ENCODE results near the gene ACKR3. TPM values are rescaled to one million over a fixed set of nuclear protein-coding genes. Genes with fewer than 3 reads are reported as not detected.

Gene ACKR3
- total RNA-seq, 1 donor from 2014 or later, result 0.05 TPM

GRCh38 chr2:236610991-236611821, 41.6 kb downstream of the ACKR3 start:
- no peak for DNase-seq (ENCODE audit: low read depth)

GRCh38 chr2:236612737-236613136, 43.1 kb downstream of the ACKR3 start:
- no peak for DNase-seq (ENCODE audit: low read depth)

DNA sequence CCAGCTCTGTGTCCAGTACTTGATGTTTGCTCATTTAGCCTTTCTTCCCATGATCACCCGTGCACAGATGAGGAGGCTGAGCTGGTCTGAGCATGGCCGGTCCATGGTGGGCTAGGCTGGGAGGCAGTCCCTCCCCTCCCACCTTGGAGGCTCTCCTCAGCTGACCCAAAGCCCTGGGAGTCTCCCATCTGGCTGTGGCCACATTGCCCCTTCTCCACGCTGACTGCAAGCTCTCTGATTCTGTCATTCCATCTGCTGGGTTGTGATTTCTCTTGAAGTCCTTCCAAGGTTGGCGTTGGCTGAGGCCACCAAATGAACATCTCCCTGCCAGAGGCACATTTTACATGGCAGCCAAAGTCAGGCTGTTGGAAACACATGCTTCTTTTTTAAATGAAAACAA, 44.0 kb downstream of the ACKR3 start:
- DNase-seq (ENCODE audit: low read depth), result no peak

- no peak for DNase-seq (ENCODE audit: low read depth)
Observed at GRCh38 chr2:236614551-236614950, 44.9 kb downstream of the ACKR3 start.

DNA sequence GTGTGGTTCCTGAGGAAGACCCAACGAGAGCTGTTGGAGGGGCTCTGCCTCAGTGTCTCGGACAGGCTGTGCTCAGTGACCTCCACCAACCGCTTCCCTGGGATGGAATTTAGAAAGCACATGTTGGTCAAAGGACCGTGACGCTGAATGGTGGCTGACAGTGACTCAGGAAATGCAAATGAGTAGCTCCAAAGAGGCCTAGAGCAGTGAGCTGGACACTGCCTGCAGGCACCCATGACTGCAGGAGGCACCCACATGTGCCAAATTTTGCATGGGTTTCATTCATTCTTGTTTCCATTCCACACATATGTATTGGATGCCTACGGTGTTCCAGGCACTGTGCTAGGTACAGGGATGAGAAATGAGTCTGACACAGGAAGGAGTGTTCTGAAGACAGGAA, 46.4 kb downstream of the ACKR3 start:
- DNase-seq (ENCODE audit: low read depth), result peak; percentile 6

DNA sequence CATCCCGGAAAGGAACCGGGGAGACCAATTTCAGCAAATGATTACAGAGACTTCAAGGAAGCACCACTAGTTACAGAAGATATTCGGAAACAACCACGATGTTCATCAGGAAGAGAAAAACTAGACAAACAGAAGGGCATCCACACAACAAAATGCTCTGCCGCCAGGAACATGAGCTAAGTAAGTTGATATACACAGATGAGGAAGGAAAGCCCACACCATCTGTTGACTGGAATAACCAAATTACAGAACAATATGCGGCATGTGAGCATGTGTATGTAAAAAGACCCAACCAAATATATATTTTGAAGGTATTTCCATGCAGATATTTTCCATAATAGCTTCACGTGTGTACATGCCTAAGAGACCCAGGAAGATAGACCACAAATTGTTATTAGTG, 47.0 kb downstream of the ACKR3 start:
- DNase-seq (ENCODE audit: low read depth), result no peak

DNA sequence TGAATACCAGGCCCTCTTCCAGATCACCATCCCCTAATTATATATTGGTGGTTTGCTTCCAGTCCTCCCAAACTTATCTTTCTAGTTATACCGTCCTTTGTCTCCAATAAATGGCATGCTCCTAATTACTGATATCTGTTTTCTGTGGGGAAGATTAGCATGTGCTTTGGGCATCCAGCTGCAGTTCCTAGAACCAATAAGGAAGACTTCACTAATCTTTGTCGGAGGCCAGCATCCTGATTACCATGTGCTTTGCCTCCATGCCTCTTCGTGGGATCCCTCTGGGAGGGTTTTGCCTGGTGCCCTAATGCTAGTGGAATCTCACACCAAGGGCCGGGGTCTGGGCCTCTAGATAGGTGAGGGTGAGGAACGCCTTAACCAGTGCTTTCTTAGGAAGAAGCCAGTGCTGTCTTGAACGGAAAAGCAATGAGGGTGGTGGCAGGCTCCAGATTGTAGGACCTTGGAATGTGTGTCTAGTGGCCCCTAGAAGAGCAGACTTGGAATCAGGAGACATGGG, 47.7 kb downstream of the ACKR3 start:
- no peak for DNase-seq (ENCODE audit: low read depth)

DNA sequence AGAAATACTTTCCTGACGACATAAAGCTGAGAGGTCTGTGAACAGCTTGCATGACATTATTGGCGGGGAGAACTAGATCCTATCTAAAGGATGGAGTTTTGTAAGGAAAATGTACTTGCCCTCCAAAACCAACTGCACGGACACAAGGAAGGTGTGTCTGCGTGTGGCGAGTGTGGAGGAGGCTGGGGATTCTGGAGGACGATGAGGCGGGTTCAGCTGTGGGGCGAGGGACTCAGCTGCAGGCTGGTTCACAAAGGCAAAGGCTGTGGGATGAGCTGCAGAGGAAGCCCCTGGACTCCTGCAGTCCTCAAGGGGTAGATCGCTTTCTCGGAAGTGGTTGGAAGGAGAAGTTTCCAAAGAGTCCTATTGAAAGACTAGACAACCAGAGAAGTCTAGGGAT, 48.2 kb downstream of the ACKR3 start:
- DNase-seq (ENCODE audit: low read depth), result no peak

- DNase-seq (ENCODE audit: low read depth), result no peak
Observed at GRCh38 chr2:236618370-236618769, 48.7 kb downstream of the ACKR3 start.

DNA sequence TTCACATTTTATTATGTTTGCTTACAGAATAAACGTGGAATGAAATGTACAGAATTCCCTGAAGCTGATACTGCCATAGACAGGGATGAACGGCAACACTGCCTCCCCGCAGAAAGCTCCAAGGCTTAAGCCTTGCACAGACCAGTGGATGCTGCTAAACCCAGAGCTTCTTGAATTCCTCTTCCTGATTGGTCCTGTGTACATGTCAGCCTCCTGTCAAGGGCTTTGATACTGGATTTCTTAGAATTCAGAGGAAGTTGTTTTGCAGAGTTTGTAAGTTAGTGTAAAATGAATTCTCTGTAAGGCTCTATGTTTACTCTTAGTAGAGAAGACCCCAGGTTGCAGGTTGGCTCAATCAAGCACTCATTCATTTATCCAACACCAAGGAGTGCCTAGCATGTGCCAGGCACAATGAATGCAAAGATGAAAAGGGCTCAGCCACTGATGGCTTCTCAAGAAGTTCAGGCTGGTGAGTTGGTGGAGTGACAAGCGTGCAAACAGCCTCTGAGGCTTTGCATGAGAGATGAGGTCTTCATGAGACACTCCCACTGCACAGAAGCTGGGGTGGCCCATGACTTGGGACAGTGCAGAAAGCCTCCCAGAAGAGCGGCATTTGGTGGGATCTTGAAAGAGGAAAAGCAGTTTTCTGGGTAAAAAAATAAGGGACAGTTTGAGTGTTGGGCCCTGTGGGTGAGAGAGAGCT, 50.4 kb downstream of the ACKR3 start:
- no peak for DNase-seq (ENCODE audit: low read depth)

GRCh38 chr2:236621786-236622185, 52.2 kb downstream of the ACKR3 start:
- DNase-seq (ENCODE audit: low read depth), result no peak

GRCh38 chr2:236622201-236622600, 52.6 kb downstream of the ACKR3 start:
- DNase-seq (ENCODE audit: low read depth), result no peak

DNA sequence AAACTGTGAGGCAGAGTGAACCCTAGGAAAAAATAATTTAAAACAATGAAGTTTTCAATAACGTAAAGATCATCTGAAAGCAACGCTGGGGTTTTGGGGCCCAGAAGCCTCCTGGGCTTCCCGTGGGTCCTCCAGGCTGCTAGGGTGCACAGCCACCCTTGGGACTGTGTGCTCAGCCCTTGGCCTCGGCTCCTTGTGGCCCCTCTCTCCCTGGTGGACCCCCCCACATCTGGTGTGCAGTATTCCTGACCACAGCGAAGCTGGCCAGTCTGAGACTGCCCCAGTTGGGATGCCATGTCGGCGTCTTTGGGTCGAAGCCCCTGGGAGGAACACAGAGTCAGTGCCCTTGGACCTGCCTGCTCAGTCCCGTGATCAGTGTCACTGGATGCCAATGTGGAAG, 53.0 kb downstream of the ACKR3 start:
- no peak for DNase-seq (ENCODE audit: low read depth)

DNA sequence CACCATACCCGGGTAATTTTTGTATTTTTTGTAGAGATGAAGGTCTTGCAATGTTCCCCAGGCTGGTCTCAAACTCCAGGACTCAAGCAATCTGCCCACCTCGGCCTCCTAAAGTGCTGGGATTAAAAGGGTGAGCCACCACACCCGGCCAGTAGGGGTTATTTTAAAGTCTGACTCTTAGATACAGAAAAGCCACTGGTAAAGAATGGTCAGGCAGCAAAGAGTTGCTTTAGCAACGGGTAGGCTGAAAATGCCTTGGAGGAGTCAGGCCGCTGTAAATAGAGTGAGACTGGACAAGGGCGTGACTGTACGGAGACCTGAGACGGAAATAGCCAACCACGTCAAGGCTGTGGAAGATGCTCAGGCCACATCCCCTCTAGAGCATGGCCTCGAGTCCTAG, 54.2 kb downstream of the ACKR3 start:
- DNase-seq (ENCODE audit: low read depth), result no peak

DNA sequence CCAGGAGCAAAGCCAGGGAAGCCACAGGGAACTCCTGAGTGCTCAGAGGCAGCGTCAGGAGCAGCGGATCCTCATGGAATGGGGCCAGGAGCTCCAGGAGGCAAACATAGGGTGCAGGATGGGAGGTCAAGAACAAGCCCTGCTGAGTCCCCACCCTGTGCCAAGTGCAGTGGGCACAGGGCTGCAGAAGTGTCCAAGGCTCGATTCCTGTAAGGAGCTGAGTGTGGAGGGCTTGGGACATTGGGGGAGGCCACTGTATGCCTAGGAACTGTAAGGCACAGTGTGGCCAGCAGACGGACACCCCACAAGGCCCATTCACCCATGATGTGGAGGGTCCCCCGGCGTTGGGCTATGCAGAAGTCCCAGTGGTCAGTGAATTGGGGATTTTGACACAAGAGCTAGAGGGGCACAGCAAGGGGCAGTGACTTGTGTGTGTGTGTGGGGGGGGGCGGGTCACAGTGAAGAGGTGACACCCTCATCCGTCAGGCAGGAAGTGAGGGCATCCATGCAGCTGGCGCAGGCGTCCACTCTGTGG, 55.6 kb downstream of the ACKR3 start:
- DNase-seq (ENCODE audit: low read depth), result no peak

DNA sequence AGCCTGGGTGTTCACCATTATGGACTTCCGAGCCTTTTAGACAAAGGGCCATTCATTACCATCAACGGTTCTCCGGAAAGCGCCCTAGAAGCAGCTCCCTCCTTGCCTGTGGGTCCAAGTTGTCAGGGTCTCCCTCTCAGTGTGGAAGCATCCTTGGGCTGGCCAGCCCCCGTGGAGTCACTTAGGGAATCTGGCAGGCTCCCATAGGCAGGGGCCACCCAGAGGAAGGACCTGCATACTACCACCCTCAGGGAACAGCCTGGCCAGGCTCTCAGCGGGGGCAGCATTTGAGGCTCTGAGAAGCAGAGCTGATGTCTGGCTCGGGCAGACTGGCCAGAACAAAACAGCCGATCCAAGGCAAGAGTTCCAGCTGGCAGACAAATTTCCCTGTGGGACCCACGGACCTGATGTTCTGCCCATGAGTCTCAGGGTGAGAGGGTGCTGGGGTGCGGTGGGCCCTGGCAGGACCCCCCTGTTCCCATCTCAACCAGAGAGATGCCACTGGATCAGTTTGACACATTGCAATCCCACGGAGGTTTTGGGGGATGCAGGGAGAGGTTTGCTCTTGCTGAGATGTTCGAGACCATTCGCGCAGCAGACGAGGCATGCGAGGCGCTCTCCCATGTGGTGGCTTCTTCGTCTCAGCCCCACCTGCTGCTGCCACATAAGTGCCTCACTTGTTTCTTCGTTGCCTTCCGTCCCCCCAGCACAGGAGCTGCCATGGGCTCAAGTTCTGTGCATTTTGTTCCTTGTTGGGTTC, 56.9 kb downstream of the ACKR3 start:
- DNase-seq (ENCODE audit: low read depth), result no peak

DNA sequence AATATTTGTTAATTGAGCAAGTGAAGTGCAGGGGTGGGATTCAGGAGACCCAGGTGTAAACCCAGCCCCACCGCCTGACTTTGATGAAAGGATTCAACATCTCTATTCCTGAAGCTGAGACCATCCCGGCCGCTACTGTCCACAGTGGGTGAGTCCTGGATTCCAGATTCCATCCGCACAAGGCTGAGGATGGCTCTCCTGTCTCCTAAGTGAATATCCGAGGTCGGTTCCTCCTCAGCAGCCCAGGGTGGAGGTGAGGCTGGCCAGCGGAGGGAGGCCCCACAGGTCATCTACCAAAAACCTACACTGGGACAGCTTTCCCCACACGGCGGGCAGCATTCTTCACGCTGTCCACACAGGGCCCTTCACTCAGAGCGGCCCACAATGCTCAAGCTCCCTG, 57.6 kb downstream of the ACKR3 start:
- DNase-seq (ENCODE audit: low read depth), result no peak

DNA sequence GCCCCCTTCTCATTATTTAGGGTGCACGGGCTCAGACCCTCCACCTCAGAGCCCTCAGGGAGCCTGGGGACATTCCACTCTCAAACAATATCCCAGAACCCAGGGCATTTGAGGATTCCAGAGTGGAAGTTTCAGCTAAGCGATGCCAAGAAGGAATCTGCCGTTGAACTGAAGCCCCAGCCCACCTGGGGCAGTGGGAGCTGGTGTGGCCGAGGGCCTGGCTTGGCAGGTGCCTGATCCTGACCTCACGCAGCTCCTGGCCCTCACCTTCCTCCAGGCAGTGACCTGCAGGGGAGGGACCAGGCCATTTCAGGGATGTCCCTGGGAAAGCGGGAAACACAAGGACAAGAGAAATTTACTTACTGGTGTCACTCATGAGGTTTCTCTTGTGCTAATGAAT, 58.2 kb downstream of the ACKR3 start:
- DNase-seq (ENCODE audit: low read depth), result no peak

DNA sequence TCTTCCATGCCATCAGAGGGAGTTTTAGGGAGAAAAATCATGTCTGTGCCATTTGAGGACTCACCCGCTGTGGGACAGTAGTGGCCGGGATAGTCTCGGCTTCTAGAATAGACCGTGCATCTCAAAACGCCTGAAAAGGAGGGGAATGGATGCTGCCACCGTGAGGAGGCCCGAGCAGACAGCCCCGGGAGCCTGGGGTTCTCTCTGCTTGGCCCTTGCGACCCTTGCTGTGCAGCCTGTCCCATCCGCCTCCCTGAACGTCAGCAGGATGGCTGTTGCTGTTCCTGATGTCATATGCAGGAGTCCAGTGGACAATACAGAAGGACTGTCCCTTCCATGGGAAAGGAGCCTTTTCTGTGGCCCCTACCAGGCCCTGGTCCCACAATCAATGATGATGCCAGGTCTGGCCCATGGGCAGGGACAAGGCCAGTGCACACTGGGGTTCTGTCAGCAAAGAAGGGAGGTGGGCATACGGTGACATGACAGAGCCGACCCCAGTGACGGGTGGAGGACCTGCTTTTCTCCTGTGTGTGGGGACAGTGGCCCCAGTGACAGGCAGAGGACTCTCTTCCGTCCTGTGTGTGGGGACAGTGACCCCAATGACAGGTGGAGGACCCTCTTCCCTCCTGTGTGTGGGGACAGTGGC, 58.8 kb downstream of the ACKR3 start:
- no peak for DNase-seq (ENCODE audit: low read depth)

GRCh38 chr2:236628981-236629605, 59.5 kb downstream of the ACKR3 start:
- no peak for DNase-seq (ENCODE audit: low read depth)

Measured in renal cortical epithelial cell (primary cell).